Skeletal muscle satellite cell (primary cell): ENCODE measurements around the gene TTC33.
"Not testable (repeated sequence)": the region's sequence is repeated elsewhere in the genome, so short reads cannot be mapped to it uniquely, and the experiment has no call there.

Experiments used
- H3K27me3 ChIP-seq: 2 replicates; pipeline ENCODE4 v1.7.0; 2013; ENCODE audit warnings: low read length; ENCODE audit not compliant: control insufficient read depth, insufficient read depth
- H3K36me3 ChIP-seq: 2 replicates; pipeline ENCODE4 v1.7.0; 2013; ENCODE audit warnings: mild to moderate bottlenecking, control low read depth, low read length; ENCODE audit not compliant: insufficient read depth
- H3K4me1 ChIP-seq: 2 replicates; pipeline ENCODE4 v1.7.0; 2013; ENCODE audit warnings: low read length; ENCODE audit not compliant: control insufficient read depth, insufficient read depth
- H3K4me2 ChIP-seq: 2 replicates; pipeline ENCODE4 v1.7.0; 2013; ENCODE audit warnings: mild to moderate bottlenecking, low read length
- H3K4me3 ChIP-seq: 2 replicates; pipeline ENCODE4 v1.7.0; 2013; ENCODE audit warnings: low read length
- H3K9ac ChIP-seq: 2 replicates; pipeline ENCODE4 v1.7.0; 2013; ENCODE audit warnings: mild to moderate bottlenecking, low read depth, low read length, moderate library complexity
- H3K9me3 ChIP-seq: replicated peaks from 2 replicates; pipeline ENCODE4 v1.7.0; 2013; ENCODE audit warnings: mild to moderate bottlenecking, control low read depth, low read length

Gene TTC33

GRCh38 chr5:40738502-40738901 is 17.3 kb downstream of the TTC33 start:
- Histone ChIP-seq H3K4me1 (peaks cover 14% of the 10 kb centered on the region), H3K4me2 (no peak overlapping the region), H3K36me3 (peaks cover 15% of the 10 kb centered on the region), H3K9me3 (no peaks in the 10 kb centered on the region), H3K9ac (no peak overlapping the region), H3K27me3 (no peaks in the 10 kb centered on the region), H3K4me3 (no peak overlapping the region)

DNA sequence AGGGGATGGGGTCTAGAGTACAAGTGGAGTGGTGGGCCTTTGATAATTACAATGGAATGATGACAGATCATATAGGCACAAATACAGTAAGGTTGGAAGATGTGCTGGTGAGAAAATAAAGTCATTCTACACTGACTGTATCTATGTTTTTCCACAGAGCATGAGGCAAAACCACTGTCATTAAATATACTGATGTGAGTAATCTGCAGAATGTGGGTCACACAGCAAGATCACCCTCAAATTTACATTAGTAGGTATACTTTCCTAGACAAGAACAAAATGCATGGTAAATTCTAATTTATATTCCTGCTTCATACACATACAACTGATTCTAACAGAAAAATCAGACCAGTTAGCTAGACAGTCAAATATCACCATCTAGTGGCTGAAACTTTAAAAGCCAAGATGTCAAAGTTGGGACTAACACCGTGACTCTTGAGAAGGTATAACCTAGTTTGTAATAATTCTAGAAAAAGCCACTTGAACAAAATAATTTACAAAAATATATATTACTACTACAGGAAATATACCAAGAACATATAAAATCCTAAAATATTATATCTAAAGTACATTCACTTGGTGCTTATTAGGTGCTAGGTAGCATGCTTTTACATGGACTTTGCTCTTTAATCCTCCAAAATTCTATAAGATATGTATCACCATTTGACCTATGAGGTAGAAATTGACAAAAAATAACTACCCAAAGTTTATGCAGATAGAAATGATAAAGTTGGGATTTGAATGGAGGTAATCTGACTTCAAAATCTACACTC is 19.5 kb downstream of the TTC33 start:
- H3K9me3 ChIP-seq, result no peaks in the 10 kb centered on the region
- no peaks in the 10 kb centered on the region for H3K27me3 ChIP-seq
- no peak overlapping the region for H3K9ac ChIP-seq
- H3K4me2 ChIP-seq, result no peak overlapping the region
- H3K36me3 ChIP-seq, result peaks cover 9% of the 10 kb centered on the region
- H3K4me1 ChIP-seq, result peaks cover 14% of the 10 kb centered on the region
- no peak overlapping the region for H3K4me3 ChIP-seq

DNA sequence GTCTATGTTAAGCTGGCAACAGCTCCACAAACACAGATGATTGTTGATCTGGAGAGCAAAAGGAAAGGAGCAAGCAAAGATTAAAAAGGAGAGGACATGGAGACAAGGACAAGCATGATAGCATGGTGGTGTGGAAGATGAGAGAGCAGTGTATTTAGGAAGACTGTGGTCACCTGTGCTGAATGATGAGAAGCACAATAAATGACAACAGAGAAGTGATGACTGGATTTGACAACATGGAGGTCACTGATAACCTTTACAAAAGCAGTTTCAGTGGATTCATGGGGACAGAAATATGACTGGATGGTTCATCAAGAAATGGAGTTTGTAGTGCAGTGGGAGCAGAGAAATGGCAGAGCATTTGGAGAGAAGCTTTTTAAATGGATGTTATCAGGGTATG is 20.2 kb downstream of the TTC33 start:
- H3K4me1 ChIP-seq, result peaks cover 14% of the 10 kb centered on the region
- no peaks in the 10 kb centered on the region for H3K9me3 ChIP-seq
- H3K4me3 ChIP-seq, result no peak overlapping the region
- no peak overlapping the region for H3K4me2 ChIP-seq
- peaks cover 6% of the 10 kb centered on the region for H3K36me3 ChIP-seq
- H3K27me3 ChIP-seq, result no peaks in the 10 kb centered on the region
- H3K9ac ChIP-seq, result no peak overlapping the region

DNA sequence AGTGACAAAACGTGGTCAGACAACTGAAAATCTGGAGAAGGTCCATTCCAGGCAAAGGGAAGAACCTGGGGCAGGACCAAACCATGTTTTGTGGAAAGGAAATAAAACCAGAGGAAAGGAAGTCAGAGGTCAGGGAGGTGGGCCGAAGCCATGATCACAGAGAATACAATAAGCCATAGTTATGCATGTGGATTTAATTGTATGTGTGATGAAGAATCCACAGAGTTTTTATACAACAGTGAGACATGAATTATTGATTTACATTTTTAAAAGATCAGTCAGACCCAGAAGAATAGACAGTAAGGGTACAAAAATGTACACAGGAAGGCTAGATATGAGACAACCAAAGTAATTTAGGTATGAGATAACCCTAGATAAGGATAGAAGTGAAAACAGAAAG is 20.8 kb downstream of the TTC33 start:
- Histone ChIP-seq H3K4me1 (peaks cover 14% of the 10 kb centered on the region), H3K4me2 (no peak overlapping the region), H3K27me3 (no peaks in the 10 kb centered on the region), H3K4me3 (no peak overlapping the region), H3K9me3 (no peaks in the 10 kb centered on the region), H3K36me3 (peaks cover 6% of the 10 kb centered on the region), H3K9ac (no peak overlapping the region)

- Histone ChIP-seq H3K4me3 (no peak overlapping the region), H3K9ac (no peak overlapping the region), H3K9me3 (no peaks in the 10 kb centered on the region), H3K4me2 (no peak overlapping the region), H3K4me1 (peaks cover 14% of the 10 kb centered on the region), H3K27me3 (no peaks in the 10 kb centered on the region), H3K36me3 (no peaks in the 10 kb centered on the region)
Observed at GRCh38 chr5:40733879-40734563, 21.7 kb downstream of the TTC33 start.

- Histone ChIP-seq H3K36me3 (no peaks in the 10 kb centered on the region), H3K27me3 (no peaks in the 10 kb centered on the region), H3K9me3 (no peaks in the 10 kb centered on the region), H3K4me1 (peaks cover 14% of the 10 kb centered on the region), H3K9ac (no peak overlapping the region), H3K4me2 (no peak overlapping the region), H3K4me3 (no peak overlapping the region)
Observed at GRCh38 chr5:40733434-40733833, 22.3 kb downstream of the TTC33 start.

DNA sequence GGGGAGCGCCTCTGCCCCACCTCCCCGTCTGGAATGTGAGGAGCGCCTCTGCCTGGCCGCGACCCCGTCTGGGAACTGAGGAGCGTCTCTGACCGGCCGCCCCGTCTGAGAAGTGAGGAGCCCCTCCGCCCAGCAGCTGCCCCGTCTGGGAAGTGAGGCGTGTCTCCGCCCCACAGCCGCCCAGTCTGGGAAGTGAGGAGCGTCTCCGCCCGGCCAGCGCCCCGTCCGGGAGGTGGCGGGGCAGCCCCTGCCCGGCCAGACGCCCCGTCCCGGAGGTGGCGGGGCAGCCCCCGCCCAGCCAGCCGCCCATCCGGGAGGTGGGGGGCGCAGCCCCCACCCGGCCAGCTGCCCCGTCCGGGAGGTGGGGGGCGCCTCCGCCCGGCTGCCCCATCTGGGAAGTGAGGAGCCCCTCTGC is 33.3 kb downstream of the TTC33 start:
- H3K4me2 ChIP-seq, H3K4me3 ChIP-seq, H3K4me1 ChIP-seq, H3K36me3 ChIP-seq, H3K9me3 ChIP-seq, H3K27me3 ChIP-seq, H3K9ac ChIP-seq: not testable (repeated sequence)

DNA sequence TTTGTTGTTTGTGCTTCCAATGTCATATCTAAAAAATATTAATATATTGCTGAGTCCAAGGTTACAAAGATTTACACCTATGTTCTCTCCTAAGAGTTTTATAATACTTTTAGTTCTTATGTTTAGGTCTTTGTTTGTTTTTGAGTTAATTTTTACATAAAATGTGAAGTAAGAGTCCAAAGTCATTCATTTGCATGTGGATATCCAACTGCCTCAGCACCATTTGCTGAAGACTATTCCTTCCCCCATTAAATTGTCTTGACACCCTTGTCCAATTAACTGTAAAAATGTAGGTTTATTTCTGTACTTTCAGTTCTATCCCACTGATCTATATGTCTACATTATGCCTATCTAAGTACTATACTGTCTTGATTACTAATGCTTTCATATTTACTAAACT is 35.7 kb downstream of the TTC33 start:
- H3K9me3 ChIP-seq, result no peaks in the 10 kb centered on the region
- H3K9ac ChIP-seq, result no peak overlapping the region
- H3K4me3 ChIP-seq, result no peak overlapping the region
- H3K4me2 ChIP-seq, result no peak overlapping the region
- H3K4me1 ChIP-seq, result peaks cover 8% of the 10 kb centered on the region
- peaks cover 8% of the 10 kb centered on the region for H3K36me3 ChIP-seq
- no peaks in the 10 kb centered on the region for H3K27me3 ChIP-seq

DNA sequence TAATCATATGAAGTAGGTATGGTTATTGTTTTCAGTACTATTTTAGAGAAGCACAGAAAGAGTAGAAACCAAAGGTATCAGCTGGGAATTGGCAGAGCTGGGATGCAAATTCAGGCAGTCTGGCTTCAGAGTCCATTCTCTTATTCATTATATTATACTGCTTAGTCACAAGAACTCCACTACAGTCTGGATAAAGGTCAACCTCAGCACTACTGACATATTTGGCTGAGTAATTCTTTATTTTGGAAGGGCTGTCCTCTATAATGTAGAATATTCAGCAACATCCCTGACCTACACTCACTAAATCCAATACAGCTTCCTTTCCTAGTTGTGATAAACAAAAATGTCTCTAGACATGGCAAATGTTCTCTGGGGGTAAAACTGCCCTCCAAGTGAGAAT is 38.5 kb downstream of the TTC33 start:
- Histone ChIP-seq H3K9me3 (no peaks in the 10 kb centered on the region), H3K9ac (no peak overlapping the region), H3K4me3 (no peak overlapping the region), H3K27me3 (no peaks in the 10 kb centered on the region), H3K4me1 (peaks cover 9% of the 10 kb centered on the region), H3K4me2 (no peak overlapping the region), H3K36me3 (peaks cover 8% of the 10 kb centered on the region)

DNA sequence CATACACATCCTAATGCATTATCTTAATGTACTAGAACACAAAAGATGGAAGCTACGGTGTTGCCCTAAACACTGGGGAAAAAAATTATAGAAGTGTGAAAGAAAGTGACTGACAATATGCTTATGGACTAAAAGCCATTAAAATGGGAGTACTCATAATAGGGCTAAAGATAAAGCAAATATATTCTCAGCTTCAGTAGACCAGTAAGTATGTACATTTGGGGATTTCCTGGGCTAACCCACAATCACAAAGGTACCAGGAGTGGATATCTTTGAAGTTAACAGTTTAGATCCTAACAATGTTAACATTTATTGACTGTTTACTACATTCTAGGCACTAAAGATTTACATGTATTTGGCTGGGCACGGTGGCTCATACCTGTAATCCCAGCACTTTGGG is 39.2 kb downstream of the TTC33 start:
- no peak overlapping the region for H3K4me3 ChIP-seq
- no peak overlapping the region for H3K9ac ChIP-seq
- H3K27me3 ChIP-seq, result no peaks in the 10 kb centered on the region
- H3K4me2 ChIP-seq, result no peak overlapping the region
- H3K4me1 ChIP-seq, result peaks cover 9% of the 10 kb centered on the region
- no peaks in the 10 kb centered on the region for H3K9me3 ChIP-seq
- H3K36me3 ChIP-seq, result peaks cover 8% of the 10 kb centered on the region

GRCh38 chr5:40716000-40716399 is 39.8 kb downstream of the TTC33 start:
- Histone ChIP-seq H3K36me3 (peaks cover 8% of the 10 kb centered on the region), H3K9me3 (no peaks in the 10 kb centered on the region), H3K4me1 (peaks cover 9% of the 10 kb centered on the region), H3K4me3 (no peak overlapping the region), H3K4me2 (no peak overlapping the region), H3K9ac (no peak overlapping the region), H3K27me3 (no peaks in the 10 kb centered on the region)

GRCh38 chr5:40714001-40714400 is 41.8 kb downstream of the TTC33 start:
- no peak overlapping the region for H3K9ac ChIP-seq
- H3K27me3 ChIP-seq, result no peaks in the 10 kb centered on the region
- H3K4me1 ChIP-seq, result peaks cover 9% of the 10 kb centered on the region
- H3K4me3 ChIP-seq, result no peak overlapping the region
- no peak overlapping the region for H3K4me2 ChIP-seq
- peaks cover 8% of the 10 kb centered on the region for H3K36me3 ChIP-seq
- no peaks in the 10 kb centered on the region for H3K9me3 ChIP-seq
